B cell (primary cell): Measurements from ENCODE around the gene DDX27. TPM values are rescaled to one million over a fixed set of nuclear protein-coding genes. Genes with fewer than 3 reads are reported as not detected.
A peak's percentile ranks its signal among the peaks of the same experiment; 100 is the strongest.

Experiments
- ATAC-seq: fragments of 200-7000 bp; cut with Tn5 transposase; one replicate; pipeline ENCODE4 v1.10.0; 2021; ENCODE audit warnings: low read depth, mild to moderate bottlenecking, moderate number of reproducible peaks, moderate library complexity
- CTCF ChIA-PET: fragments of 350-600 bp; sonication (Branson Sonifier 250); formaldehyde crosslinking; loops from one replicate; lab custom pipeline; 2021; ENCODE audit warnings: antibody characterized with exemption, inconsistent platforms; lab: Charles Lee
- POLR2A ChIA-PET: fragments of 350-600 bp; sonication (Branson Sonifier 250); formaldehyde crosslinking; loops from one replicate; lab custom pipeline; 2021; ENCODE audit warnings: antibody characterized with exemption; lab: Charles Lee
- DNase-seq: peaks from one replicate; pipeline ENCODE4 v3.0.0; 2013
- H2AFZ ChIP-seq: 2 replicates; pipeline ENCODE4 v1.6.1; 2012; ENCODE audit warnings: mild to moderate bottlenecking, low read depth, low read length; ENCODE audit not compliant: insufficient read depth, poor library complexity, severe bottlenecking
- H3K27ac ChIP-seq, 2 donors: 1 replicate in 1 of 2; 2 replicates in 1 of 2; pipeline ENCODE4 v1.5.1; 2012 to 2013; ENCODE audit warnings: low read length in 2 of 2, mild to moderate bottlenecking in 2 of 2, moderate library complexity in 1 of 2
- H3K27me3 ChIP-seq, 4 experiments: fragments of 200-600 bp in 1 of 4; sonication (generic) in 1 of 4; replicated peaks in 1 of 4; 1 replicate in 2 of 4; 2 replicates in 2 of 4; pipeline versions ENCODE4 v1.6.1 to v1.7.0; 2013 to 2016; ENCODE audit warnings: low read length in 3 of 4, mild to moderate bottlenecking in 2 of 4, mixed read lengths in 1 of 4, moderate library complexity in 1 of 4; ENCODE audit not compliant: insufficient read depth in 4 of 4, control insufficient read depth in 3 of 4; ENCODE audit errors: control extremely low read depth in 1 of 4
- H3K36me3 ChIP-seq, 2 experiments: replicated peaks in 1 of 2; 1 replicate in 1 of 2; 2 replicates in 1 of 2; pipeline versions ENCODE4 v1.6.1 to v1.7.1; 2013; ENCODE audit warnings: low read length in 1 of 2; ENCODE audit not compliant: insufficient read depth in 2 of 2, control insufficient read depth in 1 of 2; ENCODE audit errors: control extremely low read depth in 1 of 2, extremely low read depth in 1 of 2
- H3K4me1 ChIP-seq, 2 donors: fragments of 200-600 bp in 1 of 2; sonication (generic) in 1 of 2; 1 replicate in 1 of 2; 2 replicates in 1 of 2; pipeline versions ENCODE4 v1.5.1 to v1.6.1; 2013 to 2017; ENCODE audit warnings: low read length in 2 of 2; ENCODE audit not compliant: control insufficient read depth in 2 of 2, insufficient read depth in 2 of 2
- H3K4me2 ChIP-seq: replicated peaks from 2 replicates; pipeline ENCODE3; 2012; ENCODE audit warnings: mild to moderate bottlenecking, low read depth, low read length; ENCODE audit not compliant: poor library complexity, severe bottlenecking
- H3K4me3 ChIP-seq, 5 experiments: fragments of 200-600 bp in 1 of 5; sonication (generic) in 1 of 5; 1 replicate in 3 of 5; 2 replicates in 2 of 5; pipeline versions ENCODE4 v1.5.1 to v1.7.0; 2011 to 2016; ENCODE audit warnings: low read length in 4 of 5, mild to moderate bottlenecking in 4 of 5, low read depth in 2 of 5, control low read depth in 1 of 5, moderate library complexity in 1 of 5; ENCODE audit not compliant: insufficient read depth in 1 of 5; ENCODE audit errors: control extremely low read depth in 1 of 5, extremely low read depth in 1 of 5
- H3K79me2 ChIP-seq: fragments of 200-600 bp; sonication (generic); one replicate; pipeline ENCODE4 v1.6.0; 2016; ENCODE audit warnings: low read length; ENCODE audit not compliant: control insufficient read depth, insufficient read depth
- H3K9ac ChIP-seq: fragments of 200-600 bp; sonication (generic); 2 replicates; pipeline ENCODE4 v1.6.1; 2017; ENCODE audit warnings: mild to moderate bottlenecking, low read length, moderate library complexity
- H3K9me3 ChIP-seq, 3 donors: one replicate each; pipeline versions ENCODE4 v1.6.1 to v1.7.1; 2013; ENCODE audit warnings: low read length in 2 of 3; ENCODE audit not compliant: control insufficient read depth in 2 of 3, insufficient read depth in 1 of 3; ENCODE audit errors: control extremely low read depth in 1 of 3
- H4K20me1 ChIP-seq: 2 replicates; pipeline ENCODE4 v1.6.0; 2012; ENCODE audit warnings: mild to moderate bottlenecking, low read length; ENCODE audit not compliant: insufficient read depth, control insufficient read depth, poor library complexity, severe bottlenecking
- H3K27ac Mint-ChIP-seq: one replicate; pipeline ENCODE4 v1.8.0; 2021; ENCODE audit warnings: mixed read lengths
- H3K27me3 Mint-ChIP-seq: one replicate; pipeline ENCODE4 v1.8.0; 2021; ENCODE audit warnings: mixed read lengths
- H3K4me1 Mint-ChIP-seq: one replicate; pipeline ENCODE4 v1.8.0; 2021; ENCODE audit warnings: mixed read lengths
- H3K4me3 Mint-ChIP-seq: one replicate; pipeline ENCODE4 v1.8.0; 2021; ENCODE audit warnings: mixed read lengths
- H3K9me3 Mint-ChIP-seq: one replicate; pipeline ENCODE4 v1.8.0; 2022; ENCODE audit warnings: mixed read lengths; ENCODE audit not compliant: insufficient read depth
- CTCF ChIP-seq: fragments of 200-600 bp; IDR thresholded peaks from one replicate; pipeline ENCODE4 v1.8.0; 2022; ENCODE audit warnings: antibody characterized with exemption, mild to moderate bottlenecking
- EZH2 ChIP-seq: IDR thresholded peaks from 2 replicates; pipeline ENCODE4 v1.6.1; 2012; ENCODE audit warnings: borderline replicate concordance, low read depth, mild to moderate bottlenecking, moderate library complexity, low read length; ENCODE audit not compliant: insufficient read depth, poor library complexity, severe bottlenecking
- WGBS: methylation state at CpG from one replicate; pipeline ENCODE4 v1.1.5; 2013; ENCODE audit warnings: missing lambda C conversion rate; ENCODE audit not compliant: insufficient coverage; 5-methylcytosine and 5-hydroxymethylcytosine counted together
- intact Hi-C: fragments of 100-400 bp; cut with micrococcal nuclease; formaldehyde crosslinking; loops from one replicate; pipeline ENCODE4 v1.10.0; 2022
- polyA plus RNA-seq: library from polyadenylated mRNA; depleted of rRNA; stranded (reverse); fragments of >200 nt; gene quantifications from 2 replicates; pipeline ENCODE4 v1.2.3, GENCODE V29; 2012
- total RNA-seq, 2 donors: library from RNA; stranded (reverse); fragments of 120-200 nt in 1 of 2; gene quantifications; 1 replicate in 1 of 2; 2 replicates in 1 of 2; pipeline versions ENCODE4 v1.2.3 to v1.2.4, GENCODE V29; 2013 to 2022

The DDX27 gene
- total and polyA plus RNA-seq, 2 donors (not counting 1 experiment from before 2014, with no cell fraction given) = 55.0 to 74.6 TPM

- Histone ChIP-seq H3K79me2 (peaks cover 54% of the 10 kb centered on the region), H3K4me3 (peak overlapping the region; percentile 68 to 98 (median 82)), H3K9ac (peak overlapping the region; percentile 92), H3K36me3 (peaks cover 4 to 36% of the 10 kb centered on the region in 2 experiments), H3K4me2 (peak overlapping the region; percentile 82), H4K20me1 (peaks cover 21% of the 10 kb centered on the region), H3K27me3 (no peaks in the 10 kb centered on the region), H3K27ac (peak overlapping the region; percentile 95 to 97), H2AFZ (peak overlapping the region; percentile 79), H3K4me1 (peaks cover 16 to 26% of the 10 kb centered on the region in 2 donors), H3K9me3 (no peaks in the 10 kb centered on the region)
- no peaks in the 10 kb centered on the region for H3K27me3 Mint-ChIP-seq
- DNase-seq = no peak
- peaks cover 24% of the 10 kb centered on the region for H3K4me1 Mint-ChIP-seq
- TF ChIP-seq CTCF (no peak), EZH2 (no peak)
- WGBS = 71% methylated on average over 23 of the region's 28 CpGs
- intact Hi-C loops = loop anchor here (1.0 to 5.0 kb wide), 3 partner anchors 32 to 298 kb away; partner anchors contain the start of genes ARFGEF2, STAU1 and ZNFX1
- CTCF ChIA-PET = interaction anchor here (1.2 to 1.3 kb wide), 2 partner anchors 29 to 87 kb away, joined by 3 to 5 read pairs; no protein-coding TSS in a partner anchor
- H3K27ac Mint-ChIP-seq = peak overlapping the region; percentile 93
- POLR2A ChIA-PET = interaction anchor here (1.2 to 1.6 kb wide), 2 partner anchors 56 to 88 kb away, joined by 3 to 7 read pairs; no protein-coding TSS in a partner anchor
- ATAC-seq = no peak
- H3K4me3 Mint-ChIP-seq = peak overlapping the region; percentile 90
- H3K9me3 Mint-ChIP-seq = no peaks in the 10 kb centered on the region
These were observed 962 bp downstream of the DDX27 start for GRCh38 chr20:49219924-49220831.

- Mint-ChIP-seq H3K9me3 (no peaks in the 10 kb centered on the region), H3K27ac (no peak overlapping the region), H3K4me1 (peaks cover 14% of the 10 kb centered on the region), H3K4me3 (no peak overlapping the region), H3K27me3 (no peaks in the 10 kb centered on the region)
- no peaks in the 10 kb centered on the region for H3K9me3 ChIP-seq
- H3K9ac ChIP-seq = no peak overlapping the region
- no peak for TF ChIP-seq CTCF
- peaks cover 8 to 11% of the 10 kb centered on the region in 2 donors for H3K4me1 ChIP-seq
- 100% methylated on average over 2 of the region's 7 CpGs for WGBS
- peaks cover 17% of the 10 kb centered on the region for H4K20me1 ChIP-seq
- intact Hi-C loops = no loop called here
- peaks cover 6 to 80% of the 10 kb centered on the region in 2 experiments for H3K36me3 ChIP-seq
- H2AFZ ChIP-seq = no peak overlapping the region
- H3K27ac ChIP-seq = no peak overlapping the region
- CTCF ChIA-PET = no interaction called here
- H3K27me3 ChIP-seq = no peaks in the 10 kb centered on the region
- peaks cover 44% of the 10 kb centered on the region for H3K79me2 ChIP-seq
- POLR2A ChIA-PET = no interaction called here
- H3K4me3 ChIP-seq = no peak overlapping the region
- no peak overlapping the region for H3K4me2 ChIP-seq
- no peak for ATAC-seq
- DNase-seq = no peak
These were observed 6.7 kb downstream of the DDX27 start for GRCh38 chr20:49225896-49226295.
